Duodenal mucosa (tissue), 2 donors: ENCODE results near the gene CCNC.
"Not testable (repeated sequence)": the region's sequence is repeated elsewhere in the genome, so short reads cannot be mapped to it uniquely, and the experiment has no call there.

Experiments used
- H3K27ac ChIP-seq: one replicate; pipeline ENCODE4 v1.7.0; 2013; ENCODE audit warnings: low read depth, low read length
- H3K27me3 ChIP-seq, 2 donors: one replicate each; pipeline ENCODE4 v1.7.0; 2013; ENCODE audit warnings: low read length in 2 of 2, control low read depth in 1 of 2; ENCODE audit not compliant: insufficient read depth in 2 of 2, control insufficient read depth in 1 of 2
- H3K36me3 ChIP-seq, 2 donors: one replicate each; pipeline ENCODE4 v1.7.0; 2013; ENCODE audit warnings: low read length in 2 of 2, control low read depth in 1 of 2; ENCODE audit not compliant: insufficient read depth in 2 of 2, control insufficient read depth in 1 of 2
- H3K4me1 ChIP-seq, 2 donors: one replicate each; pipeline ENCODE4 v1.7.0; 2013; ENCODE audit warnings: low read length in 2 of 2, control low read depth in 1 of 2; ENCODE audit not compliant: insufficient read depth in 2 of 2, control insufficient read depth in 1 of 2
- H3K4me3 ChIP-seq, 2 donors: one replicate each; pipeline ENCODE4 v1.7.0; 2013; ENCODE audit warnings: low read length in 2 of 2, low read depth in 1 of 2
- H3K9ac ChIP-seq, 2 donors: one replicate each; pipeline ENCODE4 v1.7.0; 2013; ENCODE audit warnings: low read length in 2 of 2, low read depth in 1 of 2
- H3K9me3 ChIP-seq, 2 donors: one replicate each; pipeline ENCODE4 v1.7.0; 2013; ENCODE audit warnings: low read length in 2 of 2, control low read depth in 1 of 2; ENCODE audit not compliant: control insufficient read depth in 1 of 2

CCNC gene

GRCh38 chr6:99602520-99603420, 34.3 kb upstream of the CCNC start:
- Histone ChIP-seq H3K9me3 (no peaks in the 10 kb centered on the region), H3K4me3 (peak overlapping the region; percentile 52 to 61), H3K27me3 (peaks cover 85 to 87% of the 10 kb centered on the region in 2 donors), H3K36me3 (no peaks in the 10 kb centered on the region), H3K4me1 (peaks cover 19 to 22% of the 10 kb centered on the region in 2 donors), H3K27ac (no peak overlapping the region), H3K9ac (no peak overlapping the region)

GRCh38 chr6:99594696-99595095, 26.2 kb upstream of the CCNC start:
- H3K27me3 ChIP-seq, result peaks cover 73 to 85% of the 10 kb centered on the region in 2 donors
- not testable (repeated sequence) for H3K27ac ChIP-seq, H3K4me1 ChIP-seq, H3K9me3 ChIP-seq, H3K36me3 ChIP-seq, H3K9ac ChIP-seq, H3K4me3 ChIP-seq

GRCh38 chr6:99592900-99593299, 24.4 kb upstream of the CCNC start:
- peaks cover 0 to 3% of the 10 kb centered on the region in 2 donors for H3K9me3 ChIP-seq
- H3K27me3 ChIP-seq, result peaks cover 77 to 87% of the 10 kb centered on the region in 2 donors
- H3K9ac ChIP-seq, result no peak overlapping the region
- H3K4me3 ChIP-seq, result no peak overlapping the region
- H3K36me3 ChIP-seq, result no peaks in the 10 kb centered on the region
- H3K27ac ChIP-seq, result no peak overlapping the region
- H3K4me1 ChIP-seq, result peaks cover 4 to 13% of the 10 kb centered on the region in 2 donors

- Histone ChIP-seq H3K9me3 (peaks cover 0 to 3% of the 10 kb centered on the region in 2 donors), H3K27me3 (peaks cover 77 to 86% of the 10 kb centered on the region in 2 donors), H3K27ac (no peak overlapping the region), H3K36me3 (no peaks in the 10 kb centered on the region), H3K9ac (no peak overlapping the region), H3K4me1 (peaks cover 4 to 13% of the 10 kb centered on the region in 2 donors), H3K4me3 (no peak overlapping the region)
Observed at GRCh38 chr6:99591673-99592364, 23.4 kb upstream of the CCNC start.

GRCh38 chr6:99590728-99591672, 22.5 kb upstream of the CCNC start:
- Histone ChIP-seq H3K36me3 (no peaks in the 10 kb centered on the region), H3K27ac (no peak overlapping the region), H3K9ac (no peak overlapping the region), H3K4me3 (no peak overlapping the region), H3K27me3 (peaks cover 70 to 81% of the 10 kb centered on the region in 2 donors), H3K4me1 (peaks cover 4 to 13% of the 10 kb centered on the region in 2 donors), H3K9me3 (peaks cover 0 to 3% of the 10 kb centered on the region in 2 donors)

- Histone ChIP-seq H3K36me3 (no peaks in the 10 kb centered on the region), H3K4me3 (no peak overlapping the region), H3K9me3 (no peaks in the 10 kb centered on the region), H3K9ac (no peak overlapping the region), H3K27ac (no peak overlapping the region), H3K4me1 (peaks cover 4 to 13% of the 10 kb centered on the region in 2 donors), H3K27me3 (peaks cover 60 to 72% of the 10 kb centered on the region in 2 donors)
Observed at GRCh38 chr6:99589907-99590493, 21.5 kb upstream of the CCNC start.

GRCh38 chr6:99589290-99589672, 20.8 kb upstream of the CCNC start:
- Histone ChIP-seq H3K9me3 (no peaks in the 10 kb centered on the region), H3K4me3 (peak overlapping the region; percentile 59 to 64), H3K4me1 (peaks cover 4 to 13% of the 10 kb centered on the region in 2 donors), H3K27ac (no peak overlapping the region), H3K27me3 (peaks cover 55 to 70% of the 10 kb centered on the region in 2 donors), H3K9ac (no peak overlapping the region), H3K36me3 (no peaks in the 10 kb centered on the region)

GRCh38 chr6:99588618-99589289, 20.3 kb upstream of the CCNC start:
- Histone ChIP-seq H3K4me1 (peaks cover 4 to 13% of the 10 kb centered on the region in 2 donors), H3K9ac (peak overlapping the region in 1 of 2 donors; percentile 13), H3K9me3 (no peaks in the 10 kb centered on the region), H3K27ac (no peak overlapping the region), H3K4me3 (peak overlapping the region; percentile 59 to 64), H3K27me3 (peaks cover 51 to 65% of the 10 kb centered on the region in 2 donors), H3K36me3 (no peaks in the 10 kb centered on the region)

GRCh38 chr6:99587792-99588191, 19.3 kb upstream of the CCNC start:
- Histone ChIP-seq H3K4me1 (peaks cover 4 to 13% of the 10 kb centered on the region in 2 donors), H3K27me3 (peaks cover 44 to 56% of the 10 kb centered on the region in 2 donors), H3K4me3 (no peak overlapping the region), H3K9ac (no peak overlapping the region), H3K9me3 (no peaks in the 10 kb centered on the region), H3K27ac (no peak overlapping the region), H3K36me3 (no peaks in the 10 kb centered on the region)
